HepG2 (cell line): ENCODE data around the gene STX4. TPM values are rescaled to one million over a fixed set of nuclear protein-coding genes. Genes with fewer than 3 reads are reported as not detected.
A peak's percentile ranks its signal among the peaks of the same experiment; 100 is the strongest.

Experiments used
- AKAP8 ChIP-seq: sonication (generic); formaldehyde crosslinking; IDR thresholded peaks from 2 replicates; pipeline ENCODE4 v1.5.1; 2020; ENCODE audit warnings: mild to moderate bottlenecking, missing genetic modification reagents
- ISX ChIP-seq: sonication (generic); formaldehyde crosslinking; conservative IDR thresholded peaks from 2 replicates; pipeline ENCODE4 v1.5.0; 2020; ENCODE audit warnings: missing genetic modification reagents
- KDM5B ChIP-seq: sonication (generic); formaldehyde crosslinking; IDR thresholded peaks from 2 replicates; pipeline ENCODE4 v1.4.0; 2020; ENCODE audit warnings: missing genetic modification reagents, mild to moderate bottlenecking, borderline replicate concordance
- MLXIP ChIP-seq: sonication (generic); formaldehyde crosslinking; IDR thresholded peaks from 2 replicates; pipeline ENCODE4 v1.9.0; 2021; ENCODE audit warnings: missing genetic modification reagents, borderline replicate concordance
- SNAPC5 ChIP-seq: sonication (generic); formaldehyde crosslinking; IDR thresholded peaks from 2 replicates; pipeline ENCODE4 v1.8.1; 2023; ENCODE audit warnings: mild to moderate bottlenecking, missing genetic modification reagents, borderline replicate concordance
- SOX5 ChIP-seq: IDR thresholded peaks from 2 replicates; pipeline ENCODE4 v1.6.1; 2016; ENCODE audit warnings: borderline replicate concordance
- ZBTB7B ChIP-seq: sonication (generic); formaldehyde crosslinking; IDR thresholded peaks from 2 replicates; pipeline ENCODE4 v1.4.0; 2020; ENCODE audit warnings: missing genetic modification reagents
- ZFP41 ChIP-seq: sonication (generic); formaldehyde crosslinking; IDR thresholded peaks from 2 replicates; pipeline ENCODE4 v1.4.0; 2020; ENCODE audit warnings: mild to moderate bottlenecking, missing genetic modification reagents, borderline replicate concordance
- ZNF12 ChIP-seq: sonication (generic); formaldehyde crosslinking; IDR thresholded peaks from 2 replicates; pipeline ENCODE4 v1.5.0; 2020; ENCODE audit warnings: missing genetic modification reagents
- ZNF460 ChIP-seq: sonication (generic); formaldehyde crosslinking; IDR thresholded peaks from 2 replicates; pipeline ENCODE4 v1.5.1; 2020; ENCODE audit warnings: missing genetic modification reagents, mild to moderate bottlenecking, borderline replicate concordance
- ZNF468 ChIP-seq: sonication (generic); formaldehyde crosslinking; IDR thresholded peaks from 2 replicates; pipeline ENCODE4 v1.8.0; 2022; ENCODE audit warnings: mild to moderate bottlenecking, moderate library complexity, missing genetic modification reagents
- ZNF709 ChIP-seq: sonication (generic); formaldehyde crosslinking; IDR thresholded peaks from 2 replicates; pipeline ENCODE4 v1.5.0; 2020; ENCODE audit warnings: mild to moderate bottlenecking, missing genetic modification reagents
- polyA plus RNA-seq, 8 experiments: library from polyadenylated mRNA; depleted of rRNA in 3 of 8; stranded (reverse) in 7 of 8; unstranded in 1 of 8; fragments of >200 nt; fragmentation: Illumina TruSeq in 4 of 8; extraction: Trizol in 4 of 8; gene quantifications; 2 replicates each; pipeline versions ENCODE4 v1.2.1 to v1.2.3, GENCODE V29; 2011 to 2016; ENCODE audit warnings: low read depth in 4 of 8, missing spikeins in 1 of 8, mixed read lengths in 1 of 8; ENCODE audit not compliant: insufficient read depth in 1 of 8
- total RNA-seq, 5 experiments: library from RNA; depleted of rRNA; stranded (reverse); fragments of >200 nt; fragmentation: Illumina TruSeq; extraction: Trizol; gene quantifications; 2 replicates each; pipeline ENCODE4 v1.2.3, GENCODE V29; 2016; ENCODE audit warnings: low read depth in 1 of 5
- TF ChIP-seq, protein P1 (sequence below): sonication (generic); formaldehyde crosslinking; IDR thresholded peaks from 2 replicates; pipeline ENCODE4 v1.4.0; 2020; ENCODE audit warnings: missing genetic modification reagents, borderline replicate concordance
- TF ChIP-seq, protein P2 (sequence below): sonication (generic); formaldehyde crosslinking; IDR thresholded peaks from 2 replicates; pipeline ENCODE4 v1.8.1; 2023; ENCODE audit warnings: mild to moderate bottlenecking, missing genetic modification reagents
- TF ChIP-seq, protein P3 (sequence below): sonication (generic); formaldehyde crosslinking; IDR thresholded peaks from 2 replicates; pipeline ENCODE4 v1.5.0; 2020; ENCODE audit warnings: missing genetic modification reagents, mild to moderate bottlenecking, borderline replicate concordance
- TF ChIP-seq, protein P4 (sequence below): sonication (generic); formaldehyde crosslinking; conservative IDR thresholded peaks from 2 replicates; pipeline ENCODE4 v1.8.0; 2022; ENCODE audit warnings: missing genetic modification reagents
- TF ChIP-seq, protein P5 (sequence below): IDR thresholded peaks from 2 replicates; pipeline ENCODE4 v1.6.1; 2016

Gene STX4
- total and polyA plus RNA-seq, 2 of the 13 experiments (the other 11 are each of a cell fraction or from before 2014, with no cell fraction given): 29.2 to 34.6 TPM

GRCh38 chr16:30997725-30998711 lies 35.3 kb upstream of the STX4 start (continued):
- TF ChIP-seq, protein P1, sequence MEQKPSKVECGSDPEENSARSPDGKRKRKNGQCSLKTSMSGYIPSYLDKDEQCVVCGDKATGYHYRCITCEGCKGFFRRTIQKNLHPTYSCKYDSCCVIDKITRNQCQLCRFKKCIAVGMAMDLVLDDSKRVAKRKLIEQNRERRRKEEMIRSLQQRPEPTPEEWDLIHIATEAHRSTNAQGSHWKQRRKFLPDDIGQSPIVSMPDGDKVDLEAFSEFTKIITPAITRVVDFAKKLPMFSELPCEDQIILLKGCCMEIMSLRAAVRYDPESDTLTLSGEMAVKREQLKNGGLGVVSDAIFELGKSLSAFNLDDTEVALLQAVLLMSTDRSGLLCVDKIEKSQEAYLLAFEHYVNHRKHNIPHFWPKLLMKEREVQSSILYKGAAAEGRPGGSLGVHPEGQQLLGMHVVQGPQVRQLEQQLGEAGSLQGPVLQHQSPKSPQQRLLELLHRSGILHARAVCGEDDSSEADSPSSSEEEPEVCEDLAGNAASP (CRISPR knock-in tag): peak; percentile 23; the same call in 1 of the 2 replicates
- TF ChIP-seq, protein P2, sequence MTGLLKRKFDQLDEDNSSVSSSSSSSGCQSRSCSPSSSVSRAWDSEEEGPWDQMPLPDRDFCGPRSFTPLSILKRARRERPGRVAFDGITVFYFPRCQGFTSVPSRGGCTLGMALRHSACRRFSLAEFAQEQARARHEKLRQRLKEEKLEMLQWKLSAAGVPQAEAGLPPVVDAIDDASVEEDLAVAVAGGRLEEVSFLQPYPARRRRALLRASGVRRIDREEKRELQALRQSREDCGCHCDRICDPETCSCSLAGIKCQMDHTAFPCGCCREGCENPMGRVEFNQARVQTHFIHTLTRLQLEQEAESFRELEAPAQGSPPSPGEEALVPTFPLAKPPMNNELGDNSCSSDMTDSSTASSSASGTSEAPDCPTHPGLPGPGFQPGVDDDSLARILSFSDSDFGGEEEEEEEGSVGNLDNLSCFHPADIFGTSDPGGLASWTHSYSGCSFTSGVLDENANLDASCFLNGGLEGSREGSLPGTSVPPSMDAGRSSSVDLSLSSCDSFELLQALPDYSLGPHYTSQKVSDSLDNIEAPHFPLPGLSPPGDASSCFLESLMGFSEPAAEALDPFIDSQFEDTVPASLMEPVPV: no peak
- TF ChIP-seq SOX5 (CRISPR knock-in tag): no peak
- no peak for TF ChIP-seq ZNF468 (CRISPR knock-in tag)
- no peak for TF ChIP-seq KDM5B (CRISPR knock-in tag)
- TF ChIP-seq, protein P3, sequence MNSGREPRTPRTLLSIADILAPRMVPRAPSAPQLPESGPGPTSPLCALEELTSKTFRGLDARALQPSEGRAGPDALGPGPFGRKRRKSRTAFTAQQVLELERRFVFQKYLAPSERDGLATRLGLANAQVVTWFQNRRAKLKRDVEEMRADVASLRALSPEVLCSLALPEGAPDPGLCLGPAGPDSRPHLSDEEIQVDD (CRISPR knock-in tag): no peak
- no peak for TF ChIP-seq MLXIP
- TF ChIP-seq, protein P4, sequence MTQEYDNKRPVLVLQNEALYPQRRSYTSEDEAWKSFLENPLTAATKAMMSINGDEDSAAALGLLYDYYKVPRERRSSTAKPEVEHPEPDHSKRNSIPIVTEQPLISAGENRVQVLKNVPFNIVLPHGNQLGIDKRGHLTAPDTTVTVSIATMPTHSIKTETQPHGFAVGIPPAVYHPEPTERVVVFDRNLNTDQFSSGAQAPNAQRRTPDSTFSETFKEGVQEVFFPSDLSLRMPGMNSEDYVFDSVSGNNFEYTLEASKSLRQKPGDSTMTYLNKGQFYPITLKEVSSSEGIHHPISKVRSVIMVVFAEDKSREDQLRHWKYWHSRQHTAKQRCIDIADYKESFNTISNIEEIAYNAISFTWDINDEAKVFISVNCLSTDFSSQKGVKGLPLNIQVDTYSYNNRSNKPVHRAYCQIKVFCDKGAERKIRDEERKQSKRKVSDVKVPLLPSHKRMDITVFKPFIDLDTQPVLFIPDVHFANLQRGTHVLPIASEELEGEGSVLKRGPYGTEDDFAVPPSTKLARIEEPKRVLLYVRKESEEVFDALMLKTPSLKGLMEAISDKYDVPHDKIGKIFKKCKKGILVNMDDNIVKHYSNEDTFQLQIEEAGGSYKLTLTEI (CRISPR knock-in tag): no peak
- TF ChIP-seq AKAP8 (CRISPR knock-in tag): no peak
- peak; percentile 99 for TF ChIP-seq ZNF12 (CRISPR knock-in tag)
- TF ChIP-seq, protein P5, sequence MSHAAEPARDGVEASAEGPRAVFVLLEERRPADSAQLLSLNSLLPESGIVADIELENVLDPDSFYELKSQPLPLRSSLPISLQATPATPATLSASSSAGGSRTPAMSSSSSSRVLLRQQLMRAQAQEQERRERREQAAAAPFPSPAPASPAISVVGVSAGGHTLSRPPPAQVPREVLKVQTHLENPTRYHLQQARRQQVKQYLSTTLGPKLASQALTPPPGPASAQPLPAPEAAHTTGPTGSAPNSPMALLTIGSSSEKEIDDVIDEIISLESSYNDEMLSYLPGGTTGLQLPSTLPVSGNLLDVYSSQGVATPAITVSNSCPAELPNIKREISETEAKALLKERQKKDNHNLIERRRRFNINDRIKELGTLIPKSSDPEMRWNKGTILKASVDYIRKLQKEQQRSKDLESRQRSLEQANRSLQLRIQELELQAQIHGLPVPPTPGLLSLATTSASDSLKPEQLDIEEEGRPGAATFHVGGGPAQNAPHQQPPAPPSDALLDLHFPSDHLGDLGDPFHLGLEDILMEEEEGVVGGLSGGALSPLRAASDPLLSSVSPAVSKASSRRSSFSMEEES: peak; percentile 1; the same call in 1 of the 2 replicates
- peak; percentile 47; the same call in 1 of the 2 replicates for TF ChIP-seq ZNF709 (CRISPR knock-in tag)
- TF ChIP-seq ZBTB7B: 0 out of 2 replicates have a peak, but pooled peaks have one; percentile 16
- TF ChIP-seq ZNF460 (CRISPR knock-in tag): no peak
- no peak; the same call in 1 of the 2 replicates for TF ChIP-seq ZFP41 (CRISPR knock-in tag)
- TF ChIP-seq ISX (CRISPR knock-in tag): no peak
- no peak for TF ChIP-seq SNAPC5 (CRISPR knock-in tag)
